GM18519 (cell line): ENCODE data around the gene ATG16L2.
"Not testable (repeated sequence)": the region's sequence is repeated elsewhere in the genome, so short reads cannot be mapped to it uniquely, and the experiment has no call there.

Experiments used
- ATAC-seq: cut with Tn5 transposase; IDR thresholded peaks from one replicate; pipeline ENCODE4 v1.9.1; 2021; ENCODE audit warnings: mild to moderate bottlenecking, moderate library complexity; ENCODE audit not compliant: unreplicated experiment, low FRiP score

ATG16L2 gene

DNA sequence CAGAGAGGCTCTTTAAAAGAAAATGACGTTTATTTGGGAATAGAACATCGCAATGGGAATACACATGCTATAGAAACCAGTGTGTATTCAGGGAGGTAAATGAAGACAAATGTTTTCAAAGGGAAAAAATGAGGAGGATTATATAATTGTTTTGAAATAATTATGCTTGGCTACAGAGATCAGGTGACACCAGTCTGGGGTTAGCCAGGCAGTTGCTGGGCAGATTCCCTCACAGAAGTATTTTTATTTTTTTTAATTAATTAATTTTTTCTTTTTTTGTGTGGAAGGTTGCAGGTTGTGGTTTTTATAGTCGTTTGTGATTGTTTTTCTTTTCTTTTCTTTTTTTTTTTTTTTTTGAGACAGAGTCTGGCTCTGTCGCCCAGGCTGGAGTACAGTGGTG, 14.8 kb upstream of the ATG16L2 start:
- ATAC-seq = no peak

DNA sequence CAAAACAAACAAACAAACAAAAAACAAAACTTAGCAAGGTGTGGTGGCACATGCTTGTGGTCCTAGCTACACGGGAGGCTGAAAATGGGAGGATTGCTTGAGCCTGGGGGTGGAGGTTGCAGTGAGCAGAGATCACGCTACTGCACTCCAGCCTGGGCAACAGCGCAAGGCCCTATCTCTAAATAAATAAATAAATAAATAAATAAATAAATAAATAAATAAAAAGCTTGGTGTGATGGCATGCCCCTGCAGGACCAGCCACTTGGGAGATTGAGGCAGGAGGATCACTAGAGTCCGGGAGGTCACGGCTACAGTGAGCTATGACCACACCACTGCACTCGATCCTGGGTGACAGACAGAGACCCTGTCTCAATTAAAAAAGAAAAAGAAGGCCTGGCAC, 11.4 kb upstream of the ATG16L2 start:
- ATAC-seq = no peak

DNA sequence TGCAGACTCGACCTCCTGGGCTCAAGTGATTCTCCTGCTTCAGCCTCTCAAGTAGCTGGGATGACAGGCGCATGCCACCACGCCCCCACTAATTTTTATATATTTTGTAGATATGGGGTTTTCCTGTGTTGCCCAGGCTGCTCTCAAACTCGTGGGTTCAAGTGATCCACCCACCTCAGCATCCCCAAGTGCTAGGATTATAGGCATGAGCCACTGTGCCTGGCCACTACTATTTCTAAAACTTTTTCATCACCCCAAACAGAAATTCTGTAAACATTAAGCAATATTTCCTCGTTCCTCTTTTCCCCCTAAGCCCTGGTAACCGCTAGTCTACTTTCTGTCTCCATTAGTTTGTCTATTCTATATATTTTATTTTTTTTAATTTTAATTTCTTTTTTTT, 9.0 kb upstream of the ATG16L2 start:
- no peak for ATAC-seq

DNA sequence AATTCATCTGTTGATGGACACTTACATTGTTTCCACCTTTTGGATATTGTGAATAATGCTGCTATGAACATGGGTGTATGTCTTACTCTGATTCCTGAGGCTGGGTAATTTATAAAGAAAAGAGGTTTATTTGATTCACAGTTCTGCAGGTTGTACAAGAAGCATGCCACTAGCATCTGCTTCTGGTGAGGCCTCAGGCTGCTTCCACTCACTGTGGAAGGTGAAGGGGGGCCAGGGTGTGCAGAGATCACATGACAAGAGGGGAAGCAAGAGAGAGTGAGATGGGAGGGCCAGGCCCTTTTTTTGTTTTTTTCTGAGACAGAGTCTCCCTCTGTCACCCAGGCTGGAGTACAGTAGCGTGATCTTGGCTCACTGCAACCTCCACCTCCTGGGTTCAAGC, 7.8 kb upstream of the ATG16L2 start:
- ATAC-seq = not testable (repeated sequence)

DNA sequence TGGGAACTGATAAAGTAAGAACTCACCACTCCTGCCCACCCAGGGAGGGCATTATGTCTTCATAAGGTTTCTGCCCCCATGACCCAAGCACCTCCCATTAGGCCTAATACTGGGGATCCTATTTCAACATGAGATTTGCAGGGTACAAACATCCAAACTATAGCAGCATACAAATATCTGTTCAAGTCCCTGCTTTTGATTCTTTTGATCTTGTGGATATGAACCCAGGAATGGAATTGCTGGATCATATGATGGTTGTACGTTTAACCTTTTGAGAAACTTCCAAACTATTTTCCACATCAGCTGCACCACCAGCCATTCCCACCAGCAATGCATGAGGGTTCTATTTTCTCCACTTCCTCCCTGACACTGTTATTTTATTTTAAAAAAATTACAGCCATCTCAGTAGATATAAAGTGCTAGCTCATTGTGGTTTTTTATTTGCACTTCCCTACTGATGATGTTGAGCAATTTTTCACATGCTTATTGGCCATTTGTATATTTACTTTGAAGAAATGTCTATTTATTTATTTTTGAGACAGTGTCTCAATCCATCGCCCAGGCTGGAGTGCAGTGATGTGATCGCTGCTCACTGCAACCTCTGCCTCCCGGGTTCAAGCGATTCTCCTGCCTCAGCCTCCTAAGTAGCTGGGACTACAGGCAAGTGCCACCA, 7.1 kb upstream of the ATG16L2 start:
- no peak for ATAC-seq

DNA sequence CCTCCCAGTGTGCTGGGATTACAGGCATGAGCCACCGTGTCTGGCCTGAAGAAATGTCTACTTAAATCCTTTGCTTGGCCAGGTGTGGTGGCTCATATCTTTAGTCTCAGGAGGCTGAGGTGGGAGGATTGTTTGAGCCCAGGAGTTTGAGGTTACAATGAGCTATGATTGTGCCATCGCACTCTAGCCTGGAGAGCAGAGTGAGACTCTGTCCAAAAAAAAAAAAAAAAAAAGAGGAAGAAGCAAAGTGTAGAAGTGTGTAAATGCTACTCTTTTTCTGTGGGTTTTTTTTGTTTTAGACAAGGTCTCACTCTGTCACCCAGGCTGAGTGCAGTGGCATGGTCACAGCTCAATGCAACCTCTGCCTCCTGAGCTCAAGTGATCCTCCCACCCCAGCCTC, 6.4 kb upstream of the ATG16L2 start:
- no peak for ATAC-seq

DNA sequence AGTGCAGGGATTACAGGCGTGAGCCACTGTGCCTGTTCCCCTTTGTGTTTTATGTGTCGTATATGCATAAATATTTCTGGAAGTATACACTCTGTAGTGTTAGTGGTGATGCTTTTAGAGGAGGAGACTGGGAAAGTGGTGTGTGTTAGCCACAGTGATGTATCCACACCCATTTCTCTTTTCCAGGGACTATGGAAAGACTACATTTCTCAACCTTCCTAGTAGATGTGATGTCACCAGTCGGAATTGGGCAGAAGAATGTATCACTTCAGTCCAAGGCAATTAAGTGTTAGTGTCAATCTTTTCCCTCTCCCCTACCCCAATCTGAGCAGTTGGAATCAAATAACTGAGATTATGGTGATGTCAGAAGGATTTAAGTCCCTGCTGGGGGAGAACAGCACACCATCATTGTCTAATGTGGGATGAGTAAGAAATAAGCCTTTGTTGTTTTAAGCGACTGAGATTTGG, 5.8 kb upstream of the ATG16L2 start:
- no peak for ATAC-seq

DNA sequence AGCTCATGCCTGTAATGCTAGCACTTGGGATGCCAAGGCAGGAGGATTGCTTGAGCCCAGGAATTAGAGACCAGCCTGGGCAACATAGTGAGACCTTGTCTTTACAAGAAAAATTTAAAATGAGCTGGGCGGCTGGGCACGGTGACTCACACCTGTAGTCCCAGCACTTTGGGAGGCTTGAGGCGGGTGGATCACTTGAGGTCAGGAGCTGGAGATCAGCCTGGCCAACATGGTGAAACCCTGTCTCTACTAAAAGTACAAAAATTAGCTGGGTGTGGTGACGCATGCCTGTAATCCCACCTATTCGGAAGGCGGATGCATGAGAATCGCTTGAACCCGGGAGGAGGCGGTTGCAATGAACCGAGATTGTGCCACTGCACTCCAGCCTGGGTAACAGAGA, 2.5 kb upstream of the ATG16L2 start:
- not testable (repeated sequence) for ATAC-seq

DNA sequence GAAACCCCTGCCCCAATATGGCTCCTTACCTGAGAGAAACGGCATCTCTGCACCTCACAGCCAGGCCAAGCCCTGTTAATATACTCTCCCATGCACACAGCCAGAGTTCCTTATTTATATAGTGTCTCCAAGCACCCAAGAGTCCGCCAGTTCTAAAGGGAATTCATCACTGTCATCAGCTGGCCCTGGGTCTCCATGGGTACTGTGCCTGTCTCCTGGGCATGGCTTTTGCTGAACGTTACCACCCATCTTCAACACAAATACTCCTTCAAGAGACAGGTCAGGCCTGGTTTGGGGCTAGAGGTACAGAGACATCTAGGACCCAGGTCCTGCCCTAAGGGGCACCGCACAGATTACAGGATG, 1.6 kb upstream of the ATG16L2 start:
- ATAC-seq = no peak

DNA sequence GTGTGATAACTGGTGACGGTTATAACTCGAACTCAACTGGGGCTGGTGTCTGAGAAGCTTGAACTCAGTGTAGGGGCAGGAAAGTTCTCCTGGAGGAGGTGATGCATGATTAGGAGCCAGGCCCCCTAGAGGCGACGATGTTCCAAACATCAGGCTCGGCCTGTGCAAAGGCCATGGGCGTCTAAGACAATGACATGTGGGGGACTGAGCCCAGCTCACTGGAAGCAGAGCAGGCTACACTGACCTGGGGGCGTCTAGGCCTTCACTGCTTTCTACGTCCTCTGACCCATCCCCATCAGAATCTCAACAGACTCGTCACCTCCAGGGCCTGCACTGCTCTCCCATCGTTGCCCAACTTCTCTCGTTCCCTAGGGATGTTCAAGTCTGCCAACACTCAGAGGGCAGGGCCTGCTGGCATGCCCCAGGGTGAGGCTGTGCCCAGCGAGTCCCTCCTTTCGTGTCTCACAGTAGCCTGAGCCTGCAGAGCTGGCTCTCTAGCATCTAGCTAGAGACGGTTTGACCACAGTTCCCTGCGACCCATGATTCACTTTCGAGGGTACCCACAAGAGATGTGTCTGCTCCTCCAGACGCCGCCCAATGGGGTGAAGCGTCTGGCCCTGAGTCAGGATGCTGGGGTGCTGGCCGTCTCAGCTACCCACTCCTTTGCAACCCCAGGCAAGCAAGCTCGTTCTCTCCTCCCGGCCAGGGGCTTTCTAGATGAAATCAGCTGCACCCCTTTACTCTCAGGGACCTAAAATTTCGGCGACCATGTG, 1.1 kb upstream of the ATG16L2 start:
- no peak for ATAC-seq

DNA sequence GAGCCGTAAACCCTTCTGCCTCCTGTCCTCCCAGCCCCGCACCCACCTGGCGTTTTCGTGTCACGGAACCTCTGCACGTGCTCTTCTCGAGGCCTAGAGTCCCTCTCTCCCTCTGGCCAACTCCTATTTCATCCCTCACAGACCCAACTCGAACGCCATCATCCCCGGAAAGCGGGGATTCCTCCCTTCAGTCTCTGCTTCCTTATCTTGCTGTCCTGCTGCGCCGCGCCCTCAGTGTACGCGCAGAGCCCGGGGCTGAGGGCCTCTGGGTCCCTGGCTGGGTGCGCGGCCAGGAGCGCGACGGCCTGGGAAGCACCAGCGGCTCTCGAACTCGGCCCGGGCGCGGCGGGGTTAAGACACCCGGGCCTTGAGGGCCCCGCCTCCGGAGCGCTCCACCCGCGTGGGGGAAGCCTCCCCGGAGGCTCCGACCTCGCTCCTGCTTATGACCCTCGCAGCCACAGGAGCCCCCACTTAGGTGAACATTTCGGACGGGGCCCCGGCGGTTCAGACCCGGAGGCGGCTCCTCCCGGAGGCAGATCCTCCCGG, 398 bp upstream of the ATG16L2 start:
- ATAC-seq = peak; percentile 28

DNA sequence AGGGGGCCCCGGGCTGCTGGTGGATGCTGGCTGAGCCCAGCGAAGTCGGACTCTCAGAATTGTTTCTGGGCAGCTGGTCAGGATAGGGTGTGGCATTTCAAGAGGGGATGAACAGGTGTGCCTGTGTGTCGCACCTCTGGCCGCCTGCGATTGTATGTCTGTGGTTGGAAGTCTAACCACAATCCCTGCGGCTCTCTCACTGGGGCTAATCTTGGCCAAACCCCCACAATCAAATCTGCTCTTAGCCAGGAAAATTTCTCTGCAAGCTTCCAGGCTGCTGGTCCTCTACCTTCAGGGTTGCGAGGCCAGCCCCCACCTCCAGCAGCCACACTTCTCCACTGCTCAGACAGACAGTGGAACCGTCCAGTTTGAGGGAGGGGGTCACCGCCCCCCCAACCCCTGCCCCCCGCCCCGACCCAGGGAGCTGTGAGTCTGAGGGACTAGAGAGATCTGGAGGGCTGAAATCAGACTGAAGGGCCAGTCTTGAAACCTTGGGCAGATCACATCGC, 953 bp downstream of the ATG16L2 start:
- no peak for ATAC-seq

DNA sequence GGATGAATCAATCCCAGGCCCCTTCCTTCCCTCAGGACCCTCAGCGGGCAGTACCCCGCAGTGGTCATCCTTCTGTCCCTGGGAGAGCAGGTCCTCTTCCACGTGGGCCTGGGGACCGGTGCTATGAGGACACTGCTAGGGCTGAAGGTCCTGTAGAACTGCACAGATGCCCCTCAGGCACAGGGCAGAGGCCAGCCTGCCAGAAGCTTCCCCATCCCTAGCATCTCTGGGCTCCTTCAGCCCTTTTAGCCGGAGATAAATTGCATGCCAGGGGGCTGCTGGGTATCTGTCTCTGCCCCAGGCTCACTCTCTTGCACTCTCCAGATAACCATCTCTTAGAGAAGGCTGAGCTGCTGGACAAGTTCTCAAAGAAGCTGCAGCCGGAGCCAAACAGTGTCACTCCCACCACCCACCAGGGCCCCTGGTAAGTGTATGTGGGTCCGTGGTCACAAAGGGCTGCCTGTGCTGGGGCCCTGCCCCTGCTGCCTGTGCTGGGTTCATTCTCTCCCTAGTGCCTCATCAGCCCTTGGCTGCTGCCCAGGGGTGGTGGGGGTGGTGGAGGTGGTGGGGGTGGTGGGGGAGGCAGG, 2.3 kb downstream of the ATG16L2 start:
- ATAC-seq = no peak

DNA sequence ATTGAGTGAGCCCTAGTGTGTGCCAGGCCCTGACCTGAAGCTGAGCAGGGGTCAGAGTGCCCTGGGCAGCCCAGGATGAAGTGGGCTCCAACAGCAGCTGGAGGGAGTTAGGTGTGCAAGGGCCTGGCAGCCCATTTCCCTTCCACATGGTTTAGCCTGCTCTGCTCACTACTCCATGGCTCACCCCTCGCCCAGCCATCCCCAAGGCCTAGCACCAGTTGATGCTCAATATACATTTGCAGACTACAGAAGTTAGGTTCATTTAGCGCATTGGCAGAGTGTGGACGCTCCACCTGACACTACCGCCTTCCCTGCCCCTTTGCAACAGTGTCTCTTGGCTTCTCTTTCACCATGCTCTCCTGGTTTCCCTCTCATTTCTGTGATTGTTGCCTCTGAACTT, 3.8 kb downstream of the ATG16L2 start:
- ATAC-seq = no peak

DNA sequence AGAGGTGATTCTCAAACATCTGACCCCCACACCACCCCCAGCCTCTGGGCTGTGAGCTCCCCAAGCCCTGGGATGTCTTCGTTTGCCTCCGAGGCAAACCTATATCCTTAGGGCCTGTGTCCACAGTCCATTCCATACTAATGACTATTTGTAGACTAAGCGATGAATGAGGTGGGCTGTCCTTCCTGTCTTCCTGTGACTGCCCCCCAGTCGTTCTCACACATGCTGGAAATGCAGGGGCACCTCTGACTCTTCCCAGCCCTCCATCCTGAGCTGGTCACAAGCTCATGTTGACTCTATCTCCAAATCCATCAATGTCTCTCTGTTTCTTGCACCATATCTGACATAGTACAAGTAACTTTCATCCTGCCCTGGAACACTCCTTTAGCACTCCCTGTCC, 4.8 kb downstream of the ATG16L2 start:
- ATAC-seq = no peak

DNA sequence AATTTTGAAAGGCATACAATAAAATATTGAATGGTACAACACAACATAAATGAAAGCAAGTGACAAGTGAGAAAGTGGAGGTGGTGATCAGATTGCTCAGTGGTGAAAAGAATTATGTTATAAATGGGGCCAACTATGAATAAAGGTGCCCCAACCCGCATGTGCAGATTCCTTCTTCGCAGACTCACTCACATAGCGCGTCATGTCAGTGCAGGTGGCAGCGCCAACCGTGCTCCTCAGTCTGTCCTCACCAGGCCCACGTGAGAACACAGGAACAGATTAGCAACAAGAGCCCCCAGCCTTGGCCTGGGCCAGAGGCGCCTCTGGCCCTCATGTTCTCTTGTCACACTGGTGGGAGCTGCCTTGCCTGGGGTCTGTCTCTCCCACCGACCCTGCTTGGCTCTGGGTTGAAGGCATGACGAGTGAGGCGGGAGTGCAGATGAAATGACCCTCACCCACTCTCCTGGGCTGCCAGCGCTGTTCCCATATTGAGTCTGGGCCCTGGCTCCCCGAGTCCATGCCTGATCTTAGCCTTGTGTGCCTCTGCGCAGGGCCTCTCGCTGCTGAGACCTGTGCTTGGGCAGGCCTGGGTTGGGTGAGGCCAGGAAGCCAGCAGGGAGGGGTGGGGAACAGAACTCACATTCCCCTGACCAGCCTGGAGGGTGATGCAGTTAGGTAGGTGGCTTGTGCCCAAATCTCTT, 6.4 kb downstream of the ATG16L2 start:
- ATAC-seq = no peak

DNA sequence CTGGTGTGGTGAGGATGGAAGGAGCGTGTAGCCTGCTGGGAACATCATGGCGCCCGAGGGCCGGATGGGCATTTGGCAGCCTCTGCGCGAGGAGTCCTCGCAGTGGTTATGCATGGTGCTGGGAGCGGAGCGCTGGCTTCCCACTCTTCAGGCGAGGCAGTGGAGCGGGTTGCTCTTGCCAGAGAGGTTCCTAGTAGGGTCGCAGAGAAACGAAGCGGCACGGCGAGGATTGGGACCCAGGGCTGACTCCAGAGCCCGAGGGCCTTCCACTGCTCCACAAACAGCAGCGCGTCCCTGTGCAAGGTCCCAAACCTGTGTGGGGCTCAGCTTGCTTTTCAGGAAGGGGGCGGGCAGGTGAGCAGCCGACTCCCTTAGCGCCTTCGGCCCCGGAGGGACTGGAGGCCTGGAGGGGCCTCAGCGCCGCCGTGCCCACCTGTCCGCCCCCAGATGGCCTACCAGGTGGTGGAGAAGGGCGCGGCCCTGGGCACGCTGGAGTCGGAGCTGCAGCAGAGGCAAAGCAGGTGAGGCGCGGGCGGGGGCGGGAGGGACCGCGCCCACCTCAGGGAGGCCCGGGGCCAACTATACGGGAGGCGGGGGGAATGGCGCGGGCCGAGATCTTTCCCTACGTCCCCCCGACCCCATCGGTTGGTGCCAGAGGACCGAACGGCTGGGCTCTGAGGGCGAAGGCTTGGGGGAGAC, 7.2 kb downstream of the ATG16L2 start:
- ATAC-seq = no peak

DNA sequence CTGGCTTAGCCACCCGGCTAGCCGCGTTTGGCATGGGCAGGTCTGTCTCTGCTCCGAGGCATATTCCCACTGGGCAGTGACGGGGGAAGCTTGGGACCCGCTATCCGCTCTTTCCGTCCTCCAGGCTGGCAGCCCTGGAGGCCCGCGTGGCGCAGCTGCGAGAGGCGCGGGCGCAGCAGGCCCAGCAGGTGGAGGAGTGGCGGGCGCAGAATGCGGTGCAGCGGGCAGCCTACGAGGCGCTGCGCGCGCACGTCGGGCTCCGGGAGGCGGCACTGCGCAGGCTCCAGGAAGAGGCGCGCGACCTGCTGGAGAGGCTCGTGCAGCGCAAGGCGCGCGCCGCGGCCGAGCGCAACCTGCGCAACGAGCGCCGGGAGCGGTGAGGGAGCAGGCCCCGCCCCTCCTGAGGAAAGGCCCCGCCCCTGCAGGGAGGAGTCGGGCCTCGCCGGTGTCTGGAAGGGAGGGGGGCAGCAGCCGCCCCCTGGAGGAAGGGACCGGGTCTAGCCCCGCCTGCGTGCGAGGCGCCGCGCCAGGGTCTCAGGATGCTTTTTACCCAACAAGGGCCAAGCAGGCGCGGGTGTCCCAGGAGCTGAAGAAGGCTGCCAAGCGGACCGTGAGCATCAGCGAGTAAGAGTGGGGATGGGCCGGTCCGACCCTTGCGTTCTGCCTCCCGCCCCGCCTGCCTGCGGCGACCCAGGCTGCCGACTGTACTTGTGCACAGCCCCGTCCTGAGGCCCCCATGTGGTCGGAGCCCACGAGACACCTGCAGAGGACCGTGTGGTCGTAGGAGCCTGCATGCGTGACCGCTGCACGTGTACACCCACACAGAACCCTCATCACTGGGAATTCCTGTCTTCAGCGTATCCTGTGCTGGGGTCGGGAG, 7.9 kb downstream of the ATG16L2 start:
- ATAC-seq = no peak

DNA sequence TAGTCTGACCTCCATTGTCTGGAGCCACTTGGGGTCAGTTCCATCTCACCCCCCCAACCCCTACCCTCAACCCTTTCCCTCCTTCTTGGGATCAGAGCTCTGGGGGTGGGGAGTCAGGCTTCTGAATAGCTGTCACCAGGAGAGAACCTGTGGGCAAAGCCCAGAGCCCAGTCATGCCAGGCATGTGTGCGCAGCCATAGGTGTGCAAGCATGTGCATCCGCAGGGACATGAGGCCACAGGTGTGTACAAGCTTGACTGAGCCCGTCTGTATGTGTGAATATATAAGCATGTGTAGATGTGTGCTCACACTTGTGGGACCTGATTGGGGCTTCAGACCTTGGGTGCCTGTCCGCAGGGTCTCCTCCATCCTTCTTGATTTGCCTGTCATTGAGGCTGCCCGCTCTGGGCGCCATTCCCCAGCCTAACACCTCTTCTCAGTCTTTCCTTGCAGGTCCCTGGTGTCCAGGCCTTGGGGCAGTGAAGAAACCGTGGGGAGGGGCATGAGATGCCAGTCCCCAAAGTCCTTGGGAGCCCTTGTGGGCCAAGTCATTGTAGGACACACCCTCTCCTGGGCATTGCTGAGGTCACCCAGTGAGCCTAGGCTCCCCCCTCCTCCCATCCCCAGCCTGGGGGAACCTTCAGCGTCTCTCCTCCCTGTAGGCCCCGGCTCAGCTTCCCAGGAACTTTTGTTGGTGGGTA, 9.0 kb downstream of the ATG16L2 start:
- ATAC-seq = no peak
